Stimulated activated memory B cell treated with anti-CD40 and anti-IgM and Interleukin-4, amounts not matched to agents 10 μg/mL and 1 μg/mL and 100 μg/mL, for 72 hours (primary cell): Measurements from ENCODE around the gene SERPINB1.

ENCODE experiments used
- ATAC-seq: fragments of 150-1000 bp; cut with Tn5 transposase; 2 replicates; pipeline ENCODE4 v1.10.0; 2021
- H3K27ac Mint-ChIP-seq: one replicate; pipeline ENCODE4 v1.8.0; 2022; ENCODE audit warnings: mild to moderate bottlenecking, mixed read lengths
- H3K27me3 Mint-ChIP-seq: one replicate; pipeline ENCODE4 v1.8.0; 2022; ENCODE audit warnings: mixed read lengths
- H3K36me3 Mint-ChIP-seq: one replicate; pipeline ENCODE4 v1.8.0; 2022; ENCODE audit warnings: mixed read lengths
- H3K4me1 Mint-ChIP-seq: one replicate; pipeline ENCODE4 v1.8.0; 2022; ENCODE audit warnings: mixed read lengths
- H3K4me3 Mint-ChIP-seq: one replicate; pipeline ENCODE4 v1.8.0; 2022; ENCODE audit warnings: mild to moderate bottlenecking, moderate library complexity, mixed read lengths
- H3K9me3 Mint-ChIP-seq: one replicate; pipeline ENCODE4 v1.8.0; 2022; ENCODE audit warnings: mixed read lengths

SERPINB1 gene

DNA sequence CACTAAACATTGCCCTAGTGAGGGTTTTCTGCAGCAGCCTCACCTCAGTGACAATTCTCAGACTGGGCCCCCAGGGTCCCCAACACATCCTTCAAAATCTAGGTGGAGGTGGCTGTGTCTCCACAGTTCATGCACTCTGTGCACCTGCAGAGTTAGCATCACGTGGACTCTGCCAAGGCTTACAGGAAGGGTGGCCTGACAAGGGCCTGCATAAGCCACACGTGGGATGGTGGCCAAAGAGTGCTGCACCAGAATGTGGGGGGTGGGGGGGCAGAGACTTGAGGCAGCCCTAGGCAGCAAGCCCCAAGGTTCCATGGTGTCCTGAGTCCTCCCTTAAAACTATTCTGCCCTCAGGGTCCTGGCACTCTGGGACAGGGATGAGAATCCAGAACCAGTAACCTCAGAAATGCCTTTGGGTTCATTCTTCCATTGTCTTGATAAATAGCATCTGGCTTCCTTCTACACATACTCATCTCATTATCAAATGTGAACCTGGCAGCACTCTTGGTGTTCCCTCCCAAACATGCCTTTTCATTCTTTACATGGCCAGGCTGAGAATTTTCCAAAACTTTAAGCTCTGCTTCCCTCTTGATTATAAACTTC lies 1.6 kb upstream of the SERPINB1 start:
- Mint-ChIP-seq H3K9me3 (peaks cover under 1% of the 10 kb centered on the region), H3K36me3 (peaks cover 15% of the 10 kb centered on the region), H3K4me3 (peak overlapping the region; percentile 23), H3K4me1 (peaks cover 68% of the 10 kb centered on the region), H3K27ac (peak overlapping the region; percentile 25), H3K27me3 (no peaks in the 10 kb centered on the region)
- ATAC-seq, result no peak

DNA sequence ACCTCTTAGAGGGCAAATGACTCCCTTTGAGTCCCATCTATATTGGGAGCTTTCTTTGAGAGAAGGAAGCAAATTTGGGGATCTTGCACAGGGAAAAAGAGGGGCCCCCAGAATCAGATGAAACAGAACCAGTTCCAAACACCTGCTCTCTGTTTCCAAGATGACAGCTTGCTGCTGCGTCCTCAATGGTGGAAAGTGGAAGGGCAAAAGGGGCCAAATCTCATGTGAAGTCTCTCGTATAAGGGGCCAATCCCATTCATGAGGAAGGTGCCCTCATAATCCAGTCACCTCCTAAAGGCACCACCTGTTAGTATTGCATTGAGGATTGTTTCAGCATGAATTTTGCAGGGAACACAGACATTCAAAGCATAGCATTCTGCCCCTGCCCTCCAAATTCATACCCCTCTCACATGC lies 483 bp upstream of the SERPINB1 start:
- ATAC-seq, result no peak
- Mint-ChIP-seq H3K36me3 (peaks cover 17% of the 10 kb centered on the region), H3K4me1 (peaks cover 61% of the 10 kb centered on the region), H3K9me3 (no peaks in the 10 kb centered on the region), H3K27ac (peak overlapping the region; percentile 90), H3K4me3 (peak overlapping the region; percentile 83), H3K27me3 (no peaks in the 10 kb centered on the region)

DNA sequence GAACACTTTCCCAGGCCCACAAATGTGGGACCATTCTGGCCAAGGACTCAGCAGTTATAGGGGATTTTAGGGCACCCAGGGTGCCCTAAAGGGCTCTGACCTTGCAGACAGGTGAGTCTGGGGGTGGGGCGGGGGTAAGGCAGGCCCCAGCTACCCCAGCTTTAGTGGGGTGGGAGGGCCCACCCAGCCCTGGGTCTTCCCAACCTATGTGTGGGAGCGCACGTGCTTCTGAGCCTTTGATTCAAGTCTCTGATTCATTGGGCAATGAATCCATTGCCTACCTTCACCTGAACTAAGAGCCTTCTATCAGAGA lies 958 bp downstream of the SERPINB1 start:
- H3K9me3 Mint-ChIP-seq, result no peaks in the 10 kb centered on the region
- peaks cover 30% of the 10 kb centered on the region for H3K36me3 Mint-ChIP-seq
- no peak for ATAC-seq
- peak overlapping the region; percentile 83 for H3K4me3 Mint-ChIP-seq
- no peaks in the 10 kb centered on the region for H3K27me3 Mint-ChIP-seq
- H3K4me1 Mint-ChIP-seq, result peaks cover 47% of the 10 kb centered on the region
- H3K27ac Mint-ChIP-seq, result peak overlapping the region; percentile 90

DNA sequence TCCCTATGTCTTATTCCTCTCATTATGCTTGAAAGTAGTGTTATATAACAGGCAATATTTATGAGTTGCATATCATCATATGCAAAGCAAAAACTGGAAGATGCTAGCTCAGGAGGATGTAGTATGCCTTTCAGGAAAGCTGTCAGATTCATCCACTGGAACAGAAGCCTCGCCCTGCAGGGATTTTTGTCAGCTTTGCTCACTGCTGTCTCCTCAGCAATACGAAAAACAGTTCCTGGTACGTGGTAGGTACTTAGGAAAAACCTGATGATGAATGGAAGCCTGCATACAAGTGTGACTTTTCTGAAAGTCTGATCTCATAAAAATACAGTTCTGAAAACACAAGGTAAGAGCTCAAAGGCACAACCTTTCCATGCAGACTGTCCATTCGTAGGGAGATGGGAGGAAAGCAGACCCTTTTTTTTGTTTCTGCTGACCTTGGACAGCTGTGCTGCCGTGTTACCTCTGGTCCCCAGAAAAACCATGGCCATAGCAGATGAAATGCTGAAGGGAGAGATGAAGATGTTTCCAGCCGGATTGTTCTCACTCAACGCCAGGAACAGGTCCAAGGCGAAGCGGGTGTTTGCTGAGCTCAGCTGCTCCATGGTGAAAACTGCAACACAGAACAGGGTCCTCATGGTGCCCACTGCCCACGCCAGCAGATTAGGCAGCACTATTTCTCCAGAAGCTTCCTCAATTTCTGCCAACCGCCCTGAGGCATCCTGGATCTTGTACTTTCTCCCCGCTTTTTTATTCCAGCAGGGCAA lies 1.5 kb downstream of the SERPINB1 start:
- H3K27me3 Mint-ChIP-seq, result no peaks in the 10 kb centered on the region
- peak overlapping the region; percentile 83 for H3K4me3 Mint-ChIP-seq
- H3K27ac Mint-ChIP-seq, result peak overlapping the region; percentile 21
- peaks cover 46% of the 10 kb centered on the region for H3K4me1 Mint-ChIP-seq
- peaks cover 31% of the 10 kb centered on the region for H3K36me3 Mint-ChIP-seq
- ATAC-seq, result no peak
- H3K9me3 Mint-ChIP-seq, result no peaks in the 10 kb centered on the region

DNA sequence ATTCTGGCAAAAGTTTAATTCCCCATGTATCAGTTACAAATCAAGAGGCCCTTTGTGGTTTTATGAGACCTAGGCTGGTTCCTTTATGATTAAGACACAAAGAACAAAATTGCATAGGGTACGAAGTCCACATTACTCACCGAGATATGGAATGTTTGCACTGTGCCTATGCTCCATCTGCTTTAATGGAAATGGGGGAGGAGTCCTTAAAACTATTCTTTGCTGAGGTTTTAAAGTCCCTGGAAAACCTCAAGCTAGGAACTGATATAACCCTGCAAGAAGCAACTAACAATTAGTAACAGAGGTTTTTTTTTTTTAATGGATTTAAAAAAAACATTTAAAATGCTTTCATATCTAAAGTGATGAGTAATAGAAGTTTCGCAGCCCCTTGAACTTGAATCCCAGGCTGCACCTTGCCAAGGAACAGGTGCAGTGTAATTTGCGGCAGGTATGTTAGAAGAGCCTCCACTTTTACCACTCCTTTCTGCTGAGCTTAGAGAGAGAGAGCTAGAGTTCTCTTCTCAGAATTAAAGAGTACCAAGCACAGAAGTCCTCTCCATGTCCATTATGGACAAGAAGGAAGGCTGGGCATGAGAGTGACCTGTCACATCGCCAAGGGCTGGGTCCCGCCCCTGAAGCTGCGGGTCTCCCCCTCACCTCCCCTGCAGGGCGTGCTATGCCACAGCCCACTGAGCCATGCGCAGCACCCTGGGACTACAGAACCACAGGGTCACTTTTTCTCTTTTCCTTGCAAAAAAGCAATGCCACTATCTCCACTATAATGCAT lies 2.3 kb downstream of the SERPINB1 start:
- H3K4me1 Mint-ChIP-seq, result peaks cover 54% of the 10 kb centered on the region
- H3K36me3 Mint-ChIP-seq, result peaks cover 39% of the 10 kb centered on the region
- ATAC-seq, result no peak
- peak overlapping the region; percentile 83 for H3K4me3 Mint-ChIP-seq
- no peaks in the 10 kb centered on the region for H3K27me3 Mint-ChIP-seq
- peak overlapping the region; percentile 21 for H3K27ac Mint-ChIP-seq
- H3K9me3 Mint-ChIP-seq, result peaks cover 1% of the 10 kb centered on the region

DNA sequence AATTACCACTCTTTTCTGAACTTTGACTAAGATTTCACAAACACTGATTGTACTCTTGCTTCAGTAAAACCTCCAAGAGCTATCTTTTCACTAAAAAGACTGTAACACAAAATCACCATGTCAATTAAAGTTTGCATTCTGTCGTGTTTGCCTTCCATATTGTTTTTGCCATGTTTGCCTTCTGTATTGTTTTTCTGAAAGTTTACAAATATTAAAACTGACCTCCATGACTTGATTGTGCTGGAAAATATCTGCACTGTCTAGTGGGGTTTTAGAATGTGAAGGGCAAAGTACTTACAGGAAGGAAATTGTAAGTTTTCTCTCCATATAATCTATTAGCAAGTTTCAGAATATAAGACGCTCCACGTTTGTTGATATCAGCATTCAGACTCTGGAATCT lies 3.4 kb downstream of the SERPINB1 start:
- peaks cover 49% of the 10 kb centered on the region for H3K4me1 Mint-ChIP-seq
- H3K27me3 Mint-ChIP-seq, result no peaks in the 10 kb centered on the region
- H3K27ac Mint-ChIP-seq, result no peak overlapping the region
- no peak overlapping the region for H3K4me3 Mint-ChIP-seq
- ATAC-seq, result no peak
- H3K9me3 Mint-ChIP-seq, result peaks cover 5% of the 10 kb centered on the region
- peaks cover 47% of the 10 kb centered on the region for H3K36me3 Mint-ChIP-seq

DNA sequence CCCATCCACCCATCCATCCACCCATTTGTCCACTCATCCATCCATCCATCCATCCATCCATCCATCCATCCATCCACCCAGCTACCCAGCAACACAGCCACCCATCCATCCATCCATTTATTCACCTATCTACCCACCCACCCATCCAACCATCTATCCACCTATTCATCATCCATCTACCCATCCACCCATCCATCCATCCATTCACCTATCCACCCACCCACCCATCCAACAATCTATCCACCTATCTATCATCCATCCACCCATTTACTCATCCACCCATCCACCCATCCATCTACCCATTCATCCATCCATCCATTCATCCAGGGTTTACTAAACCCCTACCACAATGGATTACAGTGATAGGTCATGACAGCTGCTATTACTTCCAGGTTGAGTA lies 7.4 kb downstream of the SERPINB1 start:
- no peak for ATAC-seq
- Mint-ChIP-seq H3K4me1 (peaks cover 15% of the 10 kb centered on the region), H3K27me3 (no peaks in the 10 kb centered on the region), H3K9me3 (peaks cover 5% of the 10 kb centered on the region), H3K27ac (no peak overlapping the region), H3K4me3 (no peak overlapping the region), H3K36me3 (peaks cover 61% of the 10 kb centered on the region)

DNA sequence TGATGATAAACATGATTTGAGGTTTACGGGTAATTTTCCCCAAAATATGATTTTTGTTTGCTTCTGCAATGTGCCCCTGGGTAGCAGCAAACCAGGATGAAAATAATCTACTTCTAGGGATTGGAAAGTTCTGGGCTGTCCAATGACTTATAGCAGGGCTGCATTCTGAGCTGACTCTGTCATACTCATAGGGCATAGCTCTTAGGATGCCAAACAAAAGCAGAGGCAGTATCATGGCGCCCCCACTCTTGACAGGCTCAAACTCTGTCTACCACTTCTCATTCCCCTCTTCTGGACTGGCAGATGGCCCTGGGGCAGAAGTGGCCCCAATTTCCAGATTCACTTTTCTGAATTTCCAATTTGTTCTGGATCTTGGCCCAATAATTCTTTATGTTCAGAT lies 10.3 kb downstream of the SERPINB1 start:
- H3K36me3 Mint-ChIP-seq, result peaks cover 46% of the 10 kb centered on the region
- no peak overlapping the region for H3K4me3 Mint-ChIP-seq
- peaks cover 13% of the 10 kb centered on the region for H3K4me1 Mint-ChIP-seq
- no peak for ATAC-seq
- no peak overlapping the region for H3K27ac Mint-ChIP-seq
- no peaks in the 10 kb centered on the region for H3K27me3 Mint-ChIP-seq
- peaks cover 5% of the 10 kb centered on the region for H3K9me3 Mint-ChIP-seq

DNA sequence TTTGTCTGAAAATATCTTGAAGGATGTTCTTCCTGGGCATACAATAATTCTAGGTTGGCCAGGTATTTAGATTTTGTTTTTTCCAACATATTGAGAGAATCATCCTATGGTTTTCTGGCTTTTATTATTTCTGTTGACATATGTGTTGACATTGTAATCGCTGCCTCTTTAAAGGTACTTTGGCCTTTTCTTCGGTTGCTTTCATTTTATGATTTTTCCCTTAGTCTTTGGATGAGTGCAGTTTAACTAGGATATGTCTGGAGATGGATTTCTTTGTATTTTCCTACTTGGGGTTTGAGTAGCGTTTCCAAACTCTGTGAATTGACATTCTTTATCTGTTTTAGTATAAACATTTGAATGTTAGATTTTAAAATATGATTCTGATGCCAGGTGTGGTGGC lies 11.5 kb downstream of the SERPINB1 start:
- Mint-ChIP-seq H3K36me3 (peaks cover 39% of the 10 kb centered on the region), H3K4me1 (peaks cover 13% of the 10 kb centered on the region), H3K27ac (no peak overlapping the region)

DNA sequence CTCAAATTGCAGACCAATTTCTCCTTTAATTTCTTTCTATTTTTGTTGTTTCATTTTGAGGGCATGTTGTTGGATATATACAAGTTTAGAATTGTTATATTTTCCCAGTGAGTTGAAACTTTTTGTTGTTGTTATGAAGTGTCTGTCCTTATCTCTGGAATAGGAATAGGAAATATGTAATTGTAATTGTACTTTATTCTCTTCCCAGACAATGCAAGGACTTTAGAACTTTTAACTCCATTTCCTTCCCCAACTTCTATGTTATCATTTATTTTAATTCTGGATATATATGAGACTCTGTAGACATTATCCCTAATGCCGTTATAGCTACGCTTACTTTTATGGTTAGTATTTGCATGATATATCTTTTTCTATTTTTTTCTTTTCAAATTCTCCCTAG lies 12.4 kb downstream of the SERPINB1 start:
- ATAC-seq, result no peak
- Mint-ChIP-seq H3K9me3 (peaks cover 3% of the 10 kb centered on the region), H3K4me1 (peaks cover 4% of the 10 kb centered on the region), H3K36me3 (peaks cover 34% of the 10 kb centered on the region), H3K27ac (peak overlapping the region; percentile 46), H3K4me3 (no peak overlapping the region), H3K27me3 (no peaks in the 10 kb centered on the region)

More for the DNA sequence above, 11.5 kb downstream of the SERPINB1 start:
- Mint-ChIP-seq H3K4me3 (no peak overlapping the region), H3K27me3 (no peaks in the 10 kb centered on the region), H3K9me3 (peaks cover 5% of the 10 kb centered on the region)
- ATAC-seq, result no peak

DNA sequence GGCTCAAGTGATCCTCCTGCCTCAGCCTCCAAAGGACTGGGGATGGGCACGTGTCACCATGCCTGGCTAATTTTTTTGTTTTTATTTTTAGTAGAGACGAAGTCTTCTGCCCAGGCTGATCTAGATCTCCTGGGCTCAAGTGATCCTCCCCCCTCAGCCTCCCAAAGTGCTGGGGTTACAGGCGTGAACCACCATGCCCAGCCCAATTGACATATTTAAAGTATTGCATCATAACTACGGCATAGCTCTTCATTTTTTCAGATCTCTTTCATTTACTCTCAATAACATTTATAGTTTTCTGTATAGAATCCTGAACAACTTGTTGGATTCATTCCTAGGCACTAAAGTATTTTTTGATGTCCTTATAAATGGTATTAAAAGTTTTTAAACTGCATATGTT lies 13.0 kb downstream of the SERPINB1 start:
- ATAC-seq, result no peak
- H3K27ac Mint-ChIP-seq, result no peak overlapping the region
- H3K4me1 Mint-ChIP-seq, result no peaks in the 10 kb centered on the region
- H3K4me3 Mint-ChIP-seq, result no peak overlapping the region
- no peaks in the 10 kb centered on the region for H3K9me3 Mint-ChIP-seq
- H3K27me3 Mint-ChIP-seq, result no peaks in the 10 kb centered on the region
- H3K36me3 Mint-ChIP-seq, result peaks cover 34% of the 10 kb centered on the region

DNA sequence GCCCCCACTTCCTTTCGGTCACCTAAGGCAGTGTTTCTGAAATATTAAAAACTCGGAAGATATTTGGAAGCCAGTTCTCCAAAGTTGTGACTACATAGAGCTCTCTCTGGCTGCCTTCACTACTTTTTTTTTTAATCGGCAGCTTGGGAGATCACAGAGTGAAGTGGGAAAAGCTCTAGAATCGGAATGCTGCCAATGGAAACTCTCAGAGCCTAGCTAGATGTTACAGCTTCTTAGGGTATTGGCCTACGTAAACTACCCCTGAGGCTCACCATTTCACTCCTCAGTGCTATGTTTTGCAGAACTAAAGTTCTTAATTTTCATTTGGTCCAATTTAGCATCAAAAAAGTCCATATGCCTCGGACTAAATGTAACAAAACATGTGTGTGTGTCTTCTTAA lies 14.5 kb downstream of the SERPINB1 start:
- no peaks in the 10 kb centered on the region for H3K4me1 Mint-ChIP-seq
- no peak overlapping the region for H3K4me3 Mint-ChIP-seq

DNA sequence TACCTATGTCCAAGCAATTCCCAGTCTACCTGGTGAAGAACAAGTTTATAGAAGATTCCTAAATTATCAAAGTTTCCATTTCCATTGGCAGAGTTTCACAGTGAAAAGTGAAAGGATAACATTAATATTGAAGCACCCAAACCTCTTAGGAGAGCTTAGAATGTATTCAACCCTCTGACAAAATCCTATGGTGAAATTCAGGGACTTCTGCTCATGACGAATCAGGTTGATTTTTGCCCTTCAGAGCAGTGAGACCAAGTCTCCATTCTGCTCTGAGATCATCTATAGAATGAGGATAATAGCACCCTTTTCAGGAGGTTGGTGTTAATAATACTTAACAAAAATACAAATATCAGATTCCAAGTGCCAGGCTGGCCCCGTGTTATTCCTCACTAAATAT lies 15.5 kb downstream of the SERPINB1 start:
- H3K4me3 Mint-ChIP-seq, result no peak overlapping the region
- peaks cover 22% of the 10 kb centered on the region for H3K36me3 Mint-ChIP-seq
- no peak for ATAC-seq
- H3K27me3 Mint-ChIP-seq, result no peaks in the 10 kb centered on the region
- H3K9me3 Mint-ChIP-seq, result no peaks in the 10 kb centered on the region
- no peaks in the 10 kb centered on the region for H3K4me1 Mint-ChIP-seq
- no peak overlapping the region for H3K27ac Mint-ChIP-seq

More for the DNA sequence above, 14.5 kb downstream of the SERPINB1 start:
- no peak for ATAC-seq
- Mint-ChIP-seq H3K36me3 (peaks cover 30% of the 10 kb centered on the region), H3K27me3 (no peaks in the 10 kb centered on the region), H3K9me3 (no peaks in the 10 kb centered on the region), H3K27ac (no peak overlapping the region)

DNA sequence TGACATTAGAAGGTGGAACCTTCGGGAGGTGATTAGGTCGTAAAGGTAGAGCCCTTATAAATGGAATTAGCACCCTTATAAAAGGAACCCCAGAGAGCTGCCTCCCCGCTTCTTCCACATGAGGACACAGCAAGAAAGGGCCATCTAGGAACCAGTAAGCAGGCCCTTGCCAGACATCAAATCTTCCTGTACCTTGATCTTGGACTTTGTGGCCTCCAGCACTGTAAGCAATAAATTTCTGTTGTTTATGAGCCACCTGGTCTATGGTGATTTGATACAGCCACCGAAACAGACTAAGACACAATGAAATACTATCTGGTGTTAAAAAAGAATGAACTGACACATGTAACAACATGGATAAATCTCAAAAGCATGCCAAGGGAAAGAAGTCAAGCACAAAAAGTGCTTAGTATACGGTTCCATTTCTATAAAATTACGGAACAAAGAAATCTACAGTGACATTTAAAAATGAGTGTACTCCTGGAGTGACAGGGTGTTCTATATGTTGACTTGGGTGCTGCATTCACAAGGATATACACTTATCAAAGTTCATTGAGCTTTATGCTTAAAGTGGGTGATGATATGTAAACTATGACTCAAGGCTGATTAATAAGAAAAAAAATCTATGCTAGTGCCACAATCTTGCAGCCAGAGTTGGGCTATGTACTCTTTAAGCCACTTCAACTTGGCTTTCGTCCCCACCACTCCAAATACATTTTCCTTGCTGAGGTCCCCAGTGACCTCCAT lies 18.4 kb downstream of the SERPINB1 start:
- Mint-ChIP-seq H3K4me3 (no peak overlapping the region), H3K36me3 (peaks cover 12% of the 10 kb centered on the region), H3K4me1 (no peaks in the 10 kb centered on the region), H3K27me3 (no peaks in the 10 kb centered on the region), H3K9me3 (no peaks in the 10 kb centered on the region), H3K27ac (no peak overlapping the region)
- no peak for ATAC-seq

DNA sequence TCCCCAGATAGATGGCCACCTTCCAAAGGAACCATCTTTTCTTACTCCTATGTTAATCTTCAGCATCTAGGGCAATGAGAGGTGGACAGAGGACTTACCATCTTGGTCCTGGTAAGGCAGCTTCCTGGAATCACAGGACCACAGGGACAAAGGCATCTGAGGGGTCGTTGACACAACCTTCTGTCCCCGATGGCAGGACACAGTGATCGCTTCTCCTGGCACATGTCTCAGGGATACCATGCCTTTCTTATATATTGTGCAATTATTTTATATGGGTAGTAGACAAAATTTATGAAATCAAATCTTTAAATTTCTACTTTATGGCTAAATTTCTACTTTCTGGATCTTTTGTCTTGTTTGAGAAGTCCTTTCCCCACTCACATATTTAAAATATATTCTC lies 20.1 kb downstream of the SERPINB1 start:
- Mint-ChIP-seq H3K4me1 (no peaks in the 10 kb centered on the region), H3K27ac (no peak overlapping the region), H3K4me3 (no peak overlapping the region), H3K36me3 (peaks cover 16% of the 10 kb centered on the region), H3K27me3 (no peaks in the 10 kb centered on the region), H3K9me3 (no peaks in the 10 kb centered on the region)
- no peak for ATAC-seq
